ENCODE measurements around the gene FAM98A.

DNA sequence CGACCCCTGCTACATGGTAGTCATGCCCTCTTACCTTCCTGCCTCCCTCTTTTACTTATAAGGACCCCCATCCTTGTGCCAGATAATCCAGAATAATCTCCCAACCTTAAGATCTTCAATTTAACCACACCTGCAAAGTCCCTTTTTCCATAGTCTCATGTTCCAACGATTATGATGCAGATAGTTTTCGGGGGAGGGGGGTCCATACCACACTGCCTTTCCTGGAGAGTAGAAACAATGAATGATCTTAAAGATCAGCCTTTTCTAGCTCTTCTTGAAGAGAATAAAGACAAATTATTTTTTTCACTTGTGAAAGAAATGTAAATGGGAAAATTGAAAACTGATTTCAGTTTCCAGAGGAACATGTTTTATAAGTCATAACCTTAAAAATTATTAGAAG, 4.3 kb upstream of the FAM98A start:
- TF ChIP-seq, protein P1, sequence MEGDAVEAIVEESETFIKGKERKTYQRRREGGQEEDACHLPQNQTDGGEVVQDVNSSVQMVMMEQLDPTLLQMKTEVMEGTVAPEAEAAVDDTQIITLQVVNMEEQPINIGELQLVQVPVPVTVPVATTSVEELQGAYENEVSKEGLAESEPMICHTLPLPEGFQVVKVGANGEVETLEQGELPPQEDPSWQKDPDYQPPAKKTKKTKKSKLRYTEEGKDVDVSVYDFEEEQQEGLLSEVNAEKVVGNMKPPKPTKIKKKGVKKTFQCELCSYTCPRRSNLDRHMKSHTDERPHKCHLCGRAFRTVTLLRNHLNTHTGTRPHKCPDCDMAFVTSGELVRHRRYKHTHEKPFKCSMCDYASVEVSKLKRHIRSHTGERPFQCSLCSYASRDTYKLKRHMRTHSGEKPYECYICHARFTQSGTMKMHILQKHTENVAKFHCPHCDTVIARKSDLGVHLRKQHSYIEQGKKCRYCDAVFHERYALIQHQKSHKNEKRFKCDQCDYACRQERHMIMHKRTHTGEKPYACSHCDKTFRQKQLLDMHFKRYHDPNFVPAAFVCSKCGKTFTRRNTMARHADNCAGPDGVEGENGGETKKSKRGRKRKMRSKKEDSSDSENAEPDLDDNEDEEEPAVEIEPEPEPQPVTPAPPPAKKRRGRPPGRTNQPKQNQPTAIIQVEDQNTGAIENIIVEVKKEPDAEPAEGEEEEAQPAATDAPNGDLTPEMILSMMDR (conservative IDR thresholded peaks at IDR 0.05 in 1 of 2, IDR thresholded peaks at IDR 0.05 in 1 of 2; ENCODE audit: low read depth in 1 of 2, low read length in 2 of 2), result no peak
- no peak for TF ChIP-seq EZH2 (IDR thresholded peaks at IDR 0.05; ENCODE audit: low read length, missing control alignments)
